KMS-11 (cell line): Measurements from ENCODE around the gene PRR36.
A peak's percentile ranks its signal among the peaks of the same experiment; 100 is the strongest.

Experiments
- H2AFZ ChIP-seq: fragments of 200-600 bp; sonication (generic); 2 replicates; pipeline ENCODE4 v1.6.1; 2016; ENCODE audit warnings: antibody characterized with exemption, mixed run types, low read depth
- H3K27ac ChIP-seq: fragments of 200-600 bp; sonication (generic); 2 replicates; pipeline ENCODE4 v1.6.1; 2016; ENCODE audit warnings: mild to moderate bottlenecking, mixed run types
- H3K27me3 ChIP-seq: fragments of 200-600 bp; sonication (generic); 2 replicates; pipeline ENCODE4 v1.6.1; 2017; ENCODE audit warnings: mild to moderate bottlenecking, low read depth, mixed run types, moderate library complexity; ENCODE audit not compliant: insufficient read depth
- H3K36me3 ChIP-seq: fragments of 200-600 bp; sonication (generic); 2 replicates; pipeline ENCODE4 v1.6.1; 2017; ENCODE audit warnings: mild to moderate bottlenecking, mixed run types; ENCODE audit not compliant: insufficient read depth
- H3K4me1 ChIP-seq: fragments of 200-600 bp; sonication (generic); 2 replicates; pipeline ENCODE4 v1.6.1; 2016; ENCODE audit warnings: mild to moderate bottlenecking, low read depth, mixed run types; ENCODE audit not compliant: poor library complexity, severe bottlenecking
- H3K4me2 ChIP-seq: fragments of 200-600 bp; sonication (generic); 2 replicates; pipeline ENCODE4 v1.7.0; 2016; ENCODE audit warnings: mild to moderate bottlenecking, mixed run types
- H3K4me3 ChIP-seq: fragments of 200-600 bp; sonication (generic); IDR thresholded peaks from 2 replicates; pipeline ENCODE4 v1.6.1; 2017; ENCODE audit warnings: low read depth, low read length, mixed read lengths; ENCODE audit not compliant: insufficient read depth
- H3K79me2 ChIP-seq: fragments of 200-600 bp; sonication (generic); 2 replicates; pipeline ENCODE4 v1.6.1; 2016; ENCODE audit warnings: low read depth, mixed run types; ENCODE audit not compliant: insufficient read depth
- H3K9ac ChIP-seq: fragments of 200-600 bp; sonication (generic); 2 replicates; pipeline ENCODE4 v1.6.1; 2016; ENCODE audit warnings: mild to moderate bottlenecking, mixed run types
- H4K20me1 ChIP-seq: fragments of 200-600 bp; sonication (generic); 2 replicates; pipeline ENCODE4 v1.6.1; 2016; ENCODE audit warnings: mild to moderate bottlenecking, mixed run types; ENCODE audit not compliant: insufficient read depth
- TF ChIP-seq, protein P1 (sequence below): fragments of 200-600 bp; sonication (generic); conservative IDR thresholded peaks from 2 replicates; pipeline ENCODE4 v1.6.1; 2017; ENCODE audit warnings: low read depth, mild to moderate bottlenecking, antibody characterized with exemption, low read length, moderate library complexity, mixed read lengths

The PRR36 gene

DNA sequence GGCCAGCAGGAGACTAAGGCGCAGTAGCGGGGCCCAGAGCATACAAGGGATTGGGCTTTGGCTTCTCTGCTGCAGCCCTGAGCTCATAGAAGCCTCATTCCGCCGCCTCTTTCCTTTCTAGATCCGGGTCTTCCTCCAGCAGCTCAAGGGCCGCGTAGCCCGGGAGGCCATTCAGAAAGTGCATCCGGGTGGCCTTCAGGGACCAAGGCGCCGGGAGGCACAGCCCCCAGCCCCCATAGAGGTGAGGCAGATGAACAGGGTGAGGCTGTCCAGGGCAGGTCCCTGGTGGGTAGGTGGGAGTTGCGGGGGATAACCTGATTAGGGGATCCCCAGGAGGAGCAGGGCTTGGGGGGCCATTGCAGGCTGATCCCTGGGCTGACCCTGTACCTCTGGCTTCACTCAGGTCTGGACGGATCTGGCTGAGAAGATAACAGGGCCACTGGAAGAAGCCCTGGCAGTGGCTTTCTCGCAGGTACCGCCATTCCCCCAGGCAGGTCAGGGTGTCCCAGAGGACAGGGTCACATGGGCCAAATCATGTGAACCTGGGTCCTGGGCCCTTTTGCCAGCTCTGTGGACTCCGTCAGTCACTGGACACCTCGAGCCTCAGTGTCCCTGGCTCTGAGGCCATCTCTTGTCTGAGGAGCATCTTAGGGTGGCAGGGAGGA, 47.2 kb upstream of the PRR36 start:
- Histone ChIP-seq H4K20me1 (no peaks in the 10 kb centered on the region), H3K27me3 (peaks cover 18% of the 10 kb centered on the region), H3K79me2 (no peaks in the 10 kb centered on the region), H3K27ac (no peak overlapping the region), H2AFZ (0 out of 2 replicates have a peak overlapping the region, but pooled peaks have one; percentile 34), H3K36me3 (no peaks in the 10 kb centered on the region), H3K4me2 (peak overlapping the region; percentile 60), H3K9ac (no peak overlapping the region), H3K4me1 (peaks cover 14% of the 10 kb centered on the region), H3K4me3 (no peak overlapping the region)
- TF ChIP-seq, protein P1, sequence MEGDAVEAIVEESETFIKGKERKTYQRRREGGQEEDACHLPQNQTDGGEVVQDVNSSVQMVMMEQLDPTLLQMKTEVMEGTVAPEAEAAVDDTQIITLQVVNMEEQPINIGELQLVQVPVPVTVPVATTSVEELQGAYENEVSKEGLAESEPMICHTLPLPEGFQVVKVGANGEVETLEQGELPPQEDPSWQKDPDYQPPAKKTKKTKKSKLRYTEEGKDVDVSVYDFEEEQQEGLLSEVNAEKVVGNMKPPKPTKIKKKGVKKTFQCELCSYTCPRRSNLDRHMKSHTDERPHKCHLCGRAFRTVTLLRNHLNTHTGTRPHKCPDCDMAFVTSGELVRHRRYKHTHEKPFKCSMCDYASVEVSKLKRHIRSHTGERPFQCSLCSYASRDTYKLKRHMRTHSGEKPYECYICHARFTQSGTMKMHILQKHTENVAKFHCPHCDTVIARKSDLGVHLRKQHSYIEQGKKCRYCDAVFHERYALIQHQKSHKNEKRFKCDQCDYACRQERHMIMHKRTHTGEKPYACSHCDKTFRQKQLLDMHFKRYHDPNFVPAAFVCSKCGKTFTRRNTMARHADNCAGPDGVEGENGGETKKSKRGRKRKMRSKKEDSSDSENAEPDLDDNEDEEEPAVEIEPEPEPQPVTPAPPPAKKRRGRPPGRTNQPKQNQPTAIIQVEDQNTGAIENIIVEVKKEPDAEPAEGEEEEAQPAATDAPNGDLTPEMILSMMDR = no peak

DNA sequence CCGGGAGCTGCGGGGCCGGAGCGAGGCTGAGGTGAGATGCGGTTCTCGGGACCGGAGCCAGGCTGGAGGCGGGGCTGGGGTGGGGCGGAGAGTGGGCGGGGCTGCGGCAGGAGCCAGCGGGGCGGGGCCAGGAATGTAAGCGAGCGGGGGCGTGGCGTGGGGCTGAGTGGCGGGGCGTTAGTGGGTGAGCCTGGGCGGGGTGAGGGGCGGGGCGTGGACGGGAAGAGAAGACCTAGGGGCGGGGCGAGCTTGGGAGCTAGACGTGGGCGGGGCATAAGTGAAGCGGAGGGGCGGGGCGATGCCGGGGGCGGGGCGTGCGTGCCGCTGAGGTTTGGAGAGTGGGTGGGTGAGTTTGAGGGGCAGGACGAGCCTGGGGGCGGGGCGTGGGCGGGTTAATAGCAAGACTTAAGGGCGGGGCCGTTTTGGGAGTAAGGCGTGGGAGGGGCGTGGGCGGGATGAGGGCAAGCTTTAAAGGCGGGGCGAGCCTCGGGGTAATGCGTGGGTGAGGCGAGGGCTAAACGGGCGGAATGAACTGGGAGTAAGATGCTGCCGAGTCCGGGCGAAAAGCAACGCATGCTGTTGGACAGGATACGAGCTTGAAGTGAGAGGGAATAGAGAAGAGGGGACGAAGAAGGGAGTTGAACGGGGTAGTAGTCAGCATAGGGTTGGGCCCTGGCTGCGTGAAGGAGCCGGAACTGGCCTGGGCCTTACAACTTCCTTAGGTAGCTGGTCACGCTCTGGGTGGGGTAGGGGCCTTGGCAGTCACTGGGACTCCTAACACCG, 46.5 kb upstream of the PRR36 start:
- Histone ChIP-seq H2AFZ (peak overlapping the region; percentile 92), H3K27me3 (peaks cover 23% of the 10 kb centered on the region), H3K4me2 (peak overlapping the region; percentile 60), H3K36me3 (no peaks in the 10 kb centered on the region), H3K27ac (0 out of 2 replicates have a peak overlapping the region, but pooled peaks have one; percentile 35), H3K4me1 (peaks cover 14% of the 10 kb centered on the region), H3K9ac (no peak overlapping the region), H4K20me1 (no peaks in the 10 kb centered on the region), H3K4me3 (no peak overlapping the region), H3K79me2 (no peaks in the 10 kb centered on the region)
- TF ChIP-seq, protein P1 = no peak

DNA sequence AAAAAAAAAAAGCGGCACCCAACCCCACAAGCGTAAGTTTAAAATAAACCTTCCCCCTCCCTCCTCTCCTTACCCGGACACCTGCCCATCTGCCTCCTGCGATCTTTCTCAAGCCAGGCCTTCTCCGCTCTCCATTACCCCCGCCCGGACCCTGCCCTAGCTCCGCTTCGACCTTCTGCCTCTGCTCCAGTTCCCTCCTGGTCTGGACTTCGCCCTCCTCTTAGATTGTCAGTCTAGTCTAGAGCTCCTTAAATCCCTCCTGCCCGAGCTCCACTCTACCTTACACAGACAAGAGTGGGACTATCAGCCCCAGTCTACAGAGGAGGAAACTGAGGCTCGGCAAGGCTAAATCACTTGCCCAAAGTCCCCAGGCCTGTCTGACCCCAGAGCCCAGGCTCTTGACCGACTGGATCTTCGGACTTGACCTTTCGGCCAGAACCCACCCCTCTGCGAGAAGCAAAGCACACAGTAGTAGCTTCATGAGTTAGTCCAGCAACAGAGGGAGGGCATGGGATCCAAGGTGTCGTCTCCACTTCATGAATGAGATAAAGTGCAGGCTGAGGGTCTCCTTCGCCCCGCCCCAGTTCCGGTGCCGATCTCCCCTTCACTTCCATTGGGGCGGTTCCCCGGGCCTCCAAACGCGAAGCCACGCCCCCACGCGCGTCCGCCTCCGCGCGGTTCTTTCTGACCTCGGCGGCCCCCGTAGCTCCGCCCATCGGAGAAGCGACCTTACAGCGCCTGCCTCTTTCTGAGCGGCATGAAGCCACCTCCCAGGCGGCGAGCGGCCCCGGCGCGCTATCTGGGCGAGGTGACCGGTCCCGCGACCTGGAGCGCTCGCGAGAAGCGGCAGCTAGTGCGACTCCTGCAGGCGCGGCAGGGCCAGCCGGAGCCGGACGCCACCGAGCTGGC, 45.7 kb upstream of the PRR36 start, which contains the start of gene SNAPC2:
Gene SNAPC2, plus strand, starts transcription at position 729 of the 909 bp plus-strand sequence. Its CDS starts 29 bp downstream, at position 758.
- Histone ChIP-seq H3K4me2 (peak within 1 kb of the TSS; percentile 81), H3K9ac (no peak within 1 kb of the TSS; the same call in 1 of the 2 replicates), H3K36me3 (no peaks in the 10 kb centered on the region), H3K79me2 (no peaks in the 10 kb centered on the region), H3K27me3 (peaks cover 27% of the 10 kb centered on the region), H4K20me1 (no peaks in the 10 kb centered on the region), H3K27ac (0 out of 2 replicates have a peak within 1 kb of the TSS, but pooled peaks have one; percentile 35), H3K4me1 (peaks cover 14% of the 10 kb centered on the region), H2AFZ (peak within 1 kb of the TSS; percentile 92), H3K4me3 (no peak within 1 kb of the TSS)
- TF ChIP-seq, protein P1 = no peak
